HCT116 (cell line): ENCODE results near the gene KRT1. TPM values are rescaled to one million over a fixed set of nuclear protein-coding genes. Genes with fewer than 3 reads are reported as not detected.

Experiments used
- ATAC-seq: fragments of 200-7000 bp; cut with Tn5 transposase; 2 replicates; pipeline ENCODE4 v1.9.1; 2020; ENCODE audit warnings: mild to moderate bottlenecking, moderate library complexity
- BruUV-seq: library from RNA; stranded (reverse); fragments of 400-500 nt; replicated peaks from 2 replicates; lab custom pipeline; 2021; lab: Mats Ljungman, UMichigan
- CTCF ChIA-PET: fragments of 300-600 bp; sonication (Branson Sonifier 250); formaldehyde crosslinking; loops from one replicate; lab custom pipeline; 2021; ENCODE audit warnings: antibody characterized with exemption; lab: Charles Lee
- POLR2A ChIA-PET: fragments of 300-600, 350-600 bp; sonication (Branson Sonifier 250); formaldehyde crosslinking; loops from one replicate; lab custom pipeline; 2021; ENCODE audit warnings: antibody characterized with exemption; lab: Charles Lee
- RAD21 ChIA-PET, 2 experiments: fragments of 300-600 bp; sonication (Branson Sonifier 250); formaldehyde crosslinking; loops; one replicate each; lab custom pipeline; 2023; ENCODE audit warnings: low total read pairs in 2 of 2; ENCODE audit not compliant: uncharacterized antibody in 2 of 2, unreplicated experiment in 2 of 2, low non-redundant PET in 1 of 2; lab: Charles Lee
- DNase-seq: peaks from one replicate; pipeline ENCODE4 v3.0.0-alpha.2; 2010; ENCODE audit warnings: low read depth, low spot score
- H2AFZ ChIP-seq: fragments of 200-600 bp; shearing (Covaris generic), sonication (generic); 2 replicates; pipeline ENCODE4 v1.6.1; 2017; ENCODE audit warnings: low read depth, mixed run types, mixed read lengths, antibody characterized with exemption, low read length; ENCODE audit not compliant: poor library complexity, severe bottlenecking
- H3K27ac ChIP-seq: 2 replicates; pipeline ENCODE4 v1.5.1; 2012; ENCODE audit warnings: low read depth, low read length
- H3K27me3 ChIP-seq: fragments of 200-600 bp; sonication (generic); 2 replicates; pipeline ENCODE4 v1.6.1; 2016; ENCODE audit warnings: mixed run types, low read length, mixed read lengths; ENCODE audit not compliant: insufficient read depth
- H3K36me3 ChIP-seq, 2 experiments: fragments of 200-500 bp in 1 of 2; fragments of 200-600 bp in 1 of 2; sonication (Bioruptor generic) in 1 of 2; sonication (generic) in 1 of 2; 2 replicates each; pipeline versions ENCODE4 v1.5.1 to v1.6.1; 2014 to 2016; ENCODE audit warnings: low read length in 2 of 2, inconsistent platforms in 1 of 2, mixed read lengths in 1 of 2, mixed run types in 1 of 2; ENCODE audit not compliant: insufficient read depth in 2 of 2, control insufficient read depth in 1 of 2
- H3K4me1 ChIP-seq, 2 experiments: fragments of 200-600 bp in 1 of 2; sonication (generic) in 1 of 2; 2 replicates each; pipeline versions ENCODE4 v1.5.1 to v1.6.1; 2012 to 2017; ENCODE audit warnings: low read length in 2 of 2, inconsistent platforms in 1 of 2, mild to moderate bottlenecking in 1 of 2, mixed read lengths in 1 of 2, mixed run types in 1 of 2, moderate library complexity in 1 of 2; ENCODE audit not compliant: insufficient read depth in 2 of 2, control insufficient read depth in 1 of 2
- H3K4me2 ChIP-seq: fragments of 200-600 bp; sonication (generic); 2 replicates; pipeline ENCODE4 v1.6.1; 2017; ENCODE audit warnings: mixed run types, low read length, mixed read lengths
- H3K4me3 ChIP-seq, 2 experiments: fragments of 200-600 bp in 1 of 2; sonication (generic) in 1 of 2; replicated peaks in 1 of 2; 2 replicates each; pipeline ENCODE4 v1.5.1; 2011 to 2016; ENCODE audit warnings: low read length in 2 of 2, control low read depth in 1 of 2, low read depth in 1 of 2, mild to moderate bottlenecking in 1 of 2, mixed read lengths in 1 of 2, mixed run types in 1 of 2
- H3K79me2 ChIP-seq: fragments of 200-600 bp; sonication (generic); 2 replicates; pipeline ENCODE4 v1.6.1; 2017; ENCODE audit warnings: mild to moderate bottlenecking, mixed run types, low read length, moderate library complexity, mixed read lengths; ENCODE audit not compliant: insufficient read depth
- H3K9ac ChIP-seq: fragments of 200-600 bp; sonication (generic); 2 replicates; pipeline ENCODE4 v1.6.1; 2016; ENCODE audit warnings: low read length, mixed read lengths
- H3K9me2 ChIP-seq: fragments of 200-600 bp; sonication (generic), shearing (Covaris generic); 2 replicates; pipeline ENCODE4 v1.6.1; 2017; ENCODE audit warnings: mixed run types, mild to moderate bottlenecking, moderate library complexity; ENCODE audit not compliant: insufficient read depth
- H3K9me3 ChIP-seq, 2 experiments: fragments of 200-500 bp in 1 of 2; fragments of 200-600 bp in 1 of 2; sonication (Bioruptor generic) in 1 of 2; sonication (generic) in 1 of 2; 2 replicates each; pipeline ENCODE4 v1.6.1; 2014 to 2017; ENCODE audit warnings: low read length in 2 of 2, mixed read lengths in 2 of 2, inconsistent platforms in 1 of 2, low read depth in 1 of 2, mild to moderate bottlenecking in 1 of 2, mixed run types in 1 of 2, moderate library complexity in 1 of 2; ENCODE audit not compliant: control insufficient read depth in 1 of 2, insufficient read depth in 1 of 2
- H4K20me1 ChIP-seq: fragments of 200-600 bp; sonication (generic), shearing (Covaris generic); 2 replicates; pipeline ENCODE4 v1.6.1; 2017; ENCODE audit warnings: mixed run types, mild to moderate bottlenecking, moderate library complexity; ENCODE audit not compliant: insufficient read depth
- CBX3 ChIP-seq: IDR thresholded peaks from 2 replicates; pipeline ENCODE4 v1.6.1; 2012; ENCODE audit warnings: low read depth
- EGR1 ChIP-seq: IDR thresholded peaks from 2 replicates; pipeline ENCODE4 v1.6.1; 2012; ENCODE audit warnings: low read depth
- ELF1 ChIP-seq: IDR thresholded peaks from 2 replicates; pipeline ENCODE4 v1.6.1; 2012; ENCODE audit warnings: low read depth, borderline replicate concordance
- EZH2 ChIP-seq: fragments of 200-600 bp; sonication (generic); IDR thresholded peaks from 2 replicates; pipeline ENCODE4 v1.6.1; 2017; ENCODE audit warnings: antibody characterized with exemption, mixed run types
- EZH2phosphoT487 ChIP-seq: fragments of 200-600 bp; IDR thresholded peaks from 2 replicates; pipeline ENCODE4 v1.6.1; 2018; ENCODE audit warnings: antibody characterized with exemption, borderline replicate concordance
- FOSL1 ChIP-seq: IDR thresholded peaks from 2 replicates; pipeline ENCODE4 v1.6.1; 2012; ENCODE audit warnings: low read depth
- JUND ChIP-seq: IDR thresholded peaks from 2 replicates; pipeline ENCODE4 v1.6.1; 2012
- MAX ChIP-seq: IDR thresholded peaks from 2 replicates; pipeline ENCODE4 v1.6.1; 2012
- POLR2A ChIP-seq: IDR thresholded peaks from 2 replicates; pipeline ENCODE4 v1.7.0; 2011; ENCODE audit warnings: borderline replicate concordance; ENCODE audit not compliant: insufficient read depth, insufficient read length; ENCODE audit errors: extremely low read depth
- POLR2AphosphoS5 ChIP-seq: IDR thresholded peaks from 2 replicates; pipeline ENCODE4 v1.6.1; 2011; ENCODE audit warnings: mild to moderate bottlenecking, low read depth, low read length, moderate library complexity
- RAD21 ChIP-seq: IDR thresholded peaks from 2 replicates; pipeline ENCODE4 v1.6.1; 2012; ENCODE audit warnings: low read depth, mild to moderate bottlenecking
- SIN3A ChIP-seq: IDR thresholded peaks from 2 replicates; pipeline ENCODE4 v1.6.1; 2012; ENCODE audit warnings: low read depth
- SP1 ChIP-seq: IDR thresholded peaks from 2 replicates; pipeline ENCODE4 v1.6.1; 2012; ENCODE audit warnings: low read depth
- SRF ChIP-seq: IDR thresholded peaks from 2 replicates; pipeline ENCODE4 v1.6.1; 2012; ENCODE audit warnings: low read depth
- TCF7L2 ChIP-seq: IDR thresholded peaks from 2 replicates; pipeline ENCODE4 v1.7.0; 2011; ENCODE audit warnings: borderline replicate concordance, inconsistent platforms; ENCODE audit not compliant: insufficient read depth, insufficient read length; ENCODE audit errors: extremely low read depth
- YY1 ChIP-seq: IDR thresholded peaks from 2 replicates; pipeline ENCODE4 v1.6.1; 2011; ENCODE audit warnings: low read length, low read depth, moderate library complexity, mild to moderate bottlenecking; ENCODE audit not compliant: insufficient replicate concordance; ENCODE audit errors: extremely low read depth
- ZBTB33 ChIP-seq: IDR thresholded peaks from 2 replicates; pipeline ENCODE4 v1.6.1; 2011; ENCODE audit warnings: mild to moderate bottlenecking, low read length, moderate library complexity; ENCODE audit not compliant: insufficient replicate concordance; ENCODE audit errors: extremely low read depth
- ZFX ChIP-seq: fragments of 450-650 bp; IDR thresholded peaks from 2 replicates; pipeline ENCODE4 v1.6.1; 2017
- ZNF274 ChIP-seq: fragments of 200-500 bp; sonication (Bioruptor generic); IDR thresholded peaks from 2 replicates; pipeline ENCODE4 v1.6.1; 2014; ENCODE audit warnings: mild to moderate bottlenecking, low read depth, low read length, inconsistent platforms
- intact Hi-C: fragments of 100-400 bp; cut with micrococcal nuclease; formaldehyde crosslinking; loops from 2 replicates; pipeline ENCODE4 v1.10.0; 2022
- total RNA-seq: library from RNA; stranded (reverse); gene quantifications from one replicate; pipeline ENCODE4 v1.2.1, GENCODE V29; 2021; ENCODE audit not compliant: unreplicated experiment

KRT1 gene
- total RNA-seq, 1 experiment from 2014 or later, result 0.20 TPM

GRCh38 chr12:52702338-52702737, 22.1 kb upstream of the KRT1 start:
- H3K9ac ChIP-seq, result no peak overlapping the region
- no peaks in the 10 kb centered on the region for H3K79me2 ChIP-seq
- CTCF ChIA-PET, result no interaction called here
- H3K9me2 ChIP-seq, result no peaks in the 10 kb centered on the region
- H4K20me1 ChIP-seq, result no peaks in the 10 kb centered on the region
- POLR2A ChIA-PET, result no interaction called here
- H2AFZ ChIP-seq, result no peak overlapping the region
- no TSS peak for BruUV-seq
- TF ChIP-seq YY1 (no peak), EZH2phosphoT487 (no peak), SRF (no peak), RAD21 (no peak), ZNF274 (no peak), FOSL1 (no peak), POLR2A (no peak), CBX3 (no peak), ELF1 (no peak), EGR1 (no peak), TCF7L2 (no peak), JUND (no peak), EZH2 (no peak), POLR2AphosphoS5 (no peak), ZFX (no peak)
- H3K9me3 ChIP-seq, result no peaks in the 10 kb centered on the region
- no peaks in the 10 kb centered on the region for H3K36me3 ChIP-seq
- ATAC-seq, result no peak
- no peak overlapping the region for H3K27ac ChIP-seq
- RAD21 ChIA-PET, result no interaction called here
- H3K4me2 ChIP-seq, result no peak overlapping the region
- H3K4me1 ChIP-seq, result no peaks in the 10 kb centered on the region
- no peak overlapping the region for H3K4me3 ChIP-seq
- intact Hi-C loops, result no loop called here
- peaks cover 9% of the 10 kb centered on the region; the same call in 1 of the 2 replicates for H3K27me3 ChIP-seq
- DNase-seq, result no peak

GRCh38 chr12:52701281-52701680, 21.1 kb upstream of the KRT1 start:
- Histone ChIP-seq H3K4me1 (no peaks in the 10 kb centered on the region), H3K9me2 (no peaks in the 10 kb centered on the region), H3K27ac (no peak overlapping the region), H3K27me3 (peaks cover 9% of the 10 kb centered on the region; the same call in 1 of the 2 replicates), H3K79me2 (no peaks in the 10 kb centered on the region), H3K9me3 (no peaks in the 10 kb centered on the region), H2AFZ (no peak overlapping the region), H3K4me2 (no peak overlapping the region), H4K20me1 (no peaks in the 10 kb centered on the region), H3K4me3 (no peak overlapping the region), H3K9ac (no peak overlapping the region), H3K36me3 (no peaks in the 10 kb centered on the region)
- BruUV-seq, result no TSS peak
- ATAC-seq (no peak), DNase-seq (no peak)
- TF ChIP-seq SIN3A, result no peak
- TF ChIP-seq ZBTB33, result no peak
- no peak for TF ChIP-seq FOSL1
- no peak for TF ChIP-seq POLR2A
- no peak for TF ChIP-seq ZFX
- TF ChIP-seq ELF1, result no peak
- TF ChIP-seq SRF, result no peak
- no peak for TF ChIP-seq EGR1
- no peak for TF ChIP-seq TCF7L2
- no peak for TF ChIP-seq MAX
- TF ChIP-seq JUND, result no peak
- no peak for TF ChIP-seq SP1
- TF ChIP-seq POLR2AphosphoS5, result no peak
- no peak for TF ChIP-seq ZNF274
- no peak for TF ChIP-seq EZH2
- CTCF ChIA-PET, result no interaction called here
- POLR2A ChIA-PET, result no interaction called here
- intact Hi-C loops, result no loop called here
- RAD21 ChIA-PET, result no interaction called here
